Upper lobe of left lung (tissue), 4 donors: ENCODE data around the gene BHLHE40.

Experiments
- EP300 ChIP-seq, 4 donors: sonication (generic); formaldehyde crosslinking; IDR thresholded peaks; one replicate each; pipeline ENCODE4 v1.5.1; 2017; ENCODE audit warnings: antibody characterized with exemption in 4 of 4, control low read depth in 2 of 4
- POLR2A ChIP-seq, 4 donors: fragments of 450-650 bp; IDR thresholded peaks; one replicate each; pipeline ENCODE4 v1.5.1; 2016 to 2017; ENCODE audit warnings: antibody characterized with exemption in 4 of 4, mild to moderate bottlenecking in 2 of 4
- POLR2AphosphoS5 ChIP-seq, 2 donors: sonication (generic); formaldehyde crosslinking; IDR thresholded peaks; one replicate each; pipeline ENCODE4 v1.5.1; 2017; ENCODE audit warnings: antibody characterized with exemption in 2 of 2
- TF ChIP-seq, protein P1 (sequence below), 6 experiments: fragments of 450-650 bp in 4 of 6; fragments of 200-600 bp in 2 of 6; sonication (generic) in 2 of 6; IDR thresholded peaks; one replicate each; pipeline ENCODE4 v1.5.1; 2016 to 2019; ENCODE audit warnings: antibody characterized with exemption in 6 of 6

DNA sequence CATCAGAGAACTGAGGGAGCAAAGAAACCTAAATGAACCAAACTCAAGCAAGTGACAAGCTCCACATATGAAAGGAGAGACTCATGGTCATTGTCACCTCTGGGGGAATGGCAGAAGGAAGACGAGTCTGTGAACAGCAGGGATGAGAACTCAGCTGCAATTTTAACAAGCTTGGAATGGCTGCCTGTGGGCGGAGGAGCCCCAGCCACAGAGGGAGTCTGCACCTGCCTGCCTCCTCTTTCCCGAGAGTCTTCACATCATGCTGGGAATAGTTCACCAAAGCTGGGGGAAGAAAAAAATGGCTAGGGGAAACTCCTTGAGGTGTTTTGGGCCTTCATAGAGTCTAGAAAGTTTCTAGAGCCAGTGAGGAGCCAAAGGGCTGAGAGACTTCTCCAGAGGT lies 21.3 kb upstream of the BHLHE40 start:
- TF ChIP-seq, protein P1, sequence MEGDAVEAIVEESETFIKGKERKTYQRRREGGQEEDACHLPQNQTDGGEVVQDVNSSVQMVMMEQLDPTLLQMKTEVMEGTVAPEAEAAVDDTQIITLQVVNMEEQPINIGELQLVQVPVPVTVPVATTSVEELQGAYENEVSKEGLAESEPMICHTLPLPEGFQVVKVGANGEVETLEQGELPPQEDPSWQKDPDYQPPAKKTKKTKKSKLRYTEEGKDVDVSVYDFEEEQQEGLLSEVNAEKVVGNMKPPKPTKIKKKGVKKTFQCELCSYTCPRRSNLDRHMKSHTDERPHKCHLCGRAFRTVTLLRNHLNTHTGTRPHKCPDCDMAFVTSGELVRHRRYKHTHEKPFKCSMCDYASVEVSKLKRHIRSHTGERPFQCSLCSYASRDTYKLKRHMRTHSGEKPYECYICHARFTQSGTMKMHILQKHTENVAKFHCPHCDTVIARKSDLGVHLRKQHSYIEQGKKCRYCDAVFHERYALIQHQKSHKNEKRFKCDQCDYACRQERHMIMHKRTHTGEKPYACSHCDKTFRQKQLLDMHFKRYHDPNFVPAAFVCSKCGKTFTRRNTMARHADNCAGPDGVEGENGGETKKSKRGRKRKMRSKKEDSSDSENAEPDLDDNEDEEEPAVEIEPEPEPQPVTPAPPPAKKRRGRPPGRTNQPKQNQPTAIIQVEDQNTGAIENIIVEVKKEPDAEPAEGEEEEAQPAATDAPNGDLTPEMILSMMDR (IDR thresholded peaks at IDR 0.05), result no peak
- TF ChIP-seq POLR2A (IDR thresholded peaks at IDR 0.05), result no peak
- TF ChIP-seq POLR2AphosphoS5 (IDR thresholded peaks at IDR 0.05), result no peak
- no peak for TF ChIP-seq EP300 (IDR thresholded peaks at IDR 0.05)
